Measurements from ENCODE around the gene KCTD3.

The KCTD3 gene

DNA sequence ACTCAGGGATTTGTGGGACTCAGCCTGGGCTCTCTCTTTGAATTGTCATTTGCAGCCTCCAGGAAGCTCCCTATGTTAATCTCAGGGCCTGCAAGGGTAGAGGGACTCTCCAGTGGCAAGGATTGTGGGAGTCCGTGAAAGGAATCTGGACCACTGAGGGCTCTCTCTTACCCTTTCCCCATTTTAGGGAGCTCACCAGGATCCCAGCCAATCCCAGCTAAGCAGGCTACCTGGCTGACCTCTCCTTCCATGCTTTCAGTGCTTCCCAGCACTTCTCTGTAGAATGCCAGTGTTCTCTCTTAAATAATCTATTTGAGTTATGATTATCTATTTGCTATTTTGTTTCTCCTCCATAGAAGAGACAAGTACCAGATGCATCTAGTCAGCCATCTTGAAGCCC, 9.6 kb upstream of the KCTD3 start:
- DNase-seq = no peak

DNA sequence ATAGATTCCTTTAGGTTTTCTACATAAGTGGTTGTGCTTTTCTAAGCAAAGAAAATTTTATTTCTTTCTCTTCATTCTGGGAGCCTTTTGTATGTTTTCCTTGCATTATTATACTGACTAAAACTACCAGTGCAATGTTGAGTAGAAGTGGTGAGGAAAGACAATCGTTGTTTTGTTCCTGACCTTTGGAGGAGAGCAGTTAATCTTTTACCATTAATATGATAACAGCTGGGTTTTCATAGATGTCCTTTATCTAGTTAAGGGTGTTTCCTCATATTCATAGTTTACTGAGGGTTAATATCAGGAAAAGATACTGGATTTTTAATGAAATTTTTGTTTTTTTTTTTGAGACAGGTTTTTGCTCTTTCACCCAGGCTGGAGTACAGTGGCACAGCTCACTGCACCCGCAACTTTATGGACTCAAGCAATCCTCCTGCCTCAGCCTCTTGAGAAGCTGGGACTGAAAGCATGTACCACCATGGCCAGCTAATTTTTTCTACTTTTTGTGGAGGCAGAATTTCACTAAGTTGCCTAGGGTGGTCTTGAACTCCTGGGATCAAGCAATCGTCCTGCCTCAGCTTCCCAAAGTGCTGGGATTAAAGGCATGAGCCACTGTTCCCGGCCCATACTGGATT, 9.0 kb upstream of the KCTD3 start:
- DNase-seq = no peak

DNA sequence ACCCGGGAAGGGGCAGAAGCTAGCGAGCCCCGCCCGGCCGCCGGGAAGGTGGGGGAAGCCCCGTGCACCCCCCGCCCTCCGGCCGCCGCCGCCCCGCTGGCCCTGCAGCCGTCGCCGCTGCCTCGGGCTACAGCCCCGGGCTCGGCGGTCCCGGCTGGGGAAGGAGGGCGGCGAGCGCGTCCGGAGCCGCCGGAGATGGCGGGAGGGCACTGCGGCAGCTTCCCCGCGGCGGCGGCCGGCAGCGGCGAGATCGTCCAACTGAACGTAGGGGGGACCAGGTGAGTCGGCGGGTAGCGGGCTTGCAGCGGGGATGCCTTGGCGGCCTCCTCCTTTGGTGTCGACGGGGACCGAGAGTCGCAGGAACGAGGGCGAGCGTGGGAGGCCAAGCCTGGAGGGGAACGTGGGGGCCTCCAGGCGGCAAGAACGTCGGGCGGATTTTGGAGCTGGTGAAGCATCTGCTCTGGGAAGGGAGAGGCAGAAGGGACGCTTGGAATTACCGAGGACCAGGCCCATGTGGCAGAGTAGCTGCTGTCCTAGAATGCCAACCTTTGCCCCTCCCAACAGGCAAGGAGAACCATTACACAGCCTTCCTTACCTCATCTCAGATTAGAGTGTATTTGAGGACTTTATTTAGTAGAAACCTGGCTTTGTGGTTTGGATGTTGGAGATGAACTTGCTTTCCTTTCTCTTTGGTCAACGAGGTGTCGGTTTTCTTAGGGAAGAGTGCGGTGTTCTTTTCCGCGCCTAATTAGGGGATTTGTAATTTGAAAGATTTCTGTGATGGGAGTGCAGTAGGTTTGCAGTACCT, 591 bp downstream of the KCTD3 start:
- DNase-seq = peak; percentile 56

DNA sequence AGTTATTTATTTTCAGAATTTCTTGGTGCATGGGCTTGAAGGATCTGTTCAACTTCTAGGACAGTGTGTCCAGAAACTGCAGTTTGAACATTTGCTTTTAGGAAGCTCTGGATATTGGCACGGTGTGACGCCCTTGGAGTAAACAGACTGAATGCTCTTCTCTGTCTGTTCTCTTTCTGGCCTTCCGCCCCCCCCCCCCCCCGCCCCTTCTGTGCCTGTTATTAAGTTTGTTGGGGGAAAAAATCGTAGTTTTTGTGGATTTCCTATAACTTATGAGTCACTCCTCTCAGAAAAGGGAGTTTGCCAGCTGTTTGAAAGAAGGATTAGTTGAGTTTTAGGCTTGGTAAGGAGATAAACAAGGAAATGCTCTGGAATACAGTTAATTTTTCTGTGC, 1.2 kb downstream of the KCTD3 start:
- peak; percentile 73 for DNase-seq

DNA sequence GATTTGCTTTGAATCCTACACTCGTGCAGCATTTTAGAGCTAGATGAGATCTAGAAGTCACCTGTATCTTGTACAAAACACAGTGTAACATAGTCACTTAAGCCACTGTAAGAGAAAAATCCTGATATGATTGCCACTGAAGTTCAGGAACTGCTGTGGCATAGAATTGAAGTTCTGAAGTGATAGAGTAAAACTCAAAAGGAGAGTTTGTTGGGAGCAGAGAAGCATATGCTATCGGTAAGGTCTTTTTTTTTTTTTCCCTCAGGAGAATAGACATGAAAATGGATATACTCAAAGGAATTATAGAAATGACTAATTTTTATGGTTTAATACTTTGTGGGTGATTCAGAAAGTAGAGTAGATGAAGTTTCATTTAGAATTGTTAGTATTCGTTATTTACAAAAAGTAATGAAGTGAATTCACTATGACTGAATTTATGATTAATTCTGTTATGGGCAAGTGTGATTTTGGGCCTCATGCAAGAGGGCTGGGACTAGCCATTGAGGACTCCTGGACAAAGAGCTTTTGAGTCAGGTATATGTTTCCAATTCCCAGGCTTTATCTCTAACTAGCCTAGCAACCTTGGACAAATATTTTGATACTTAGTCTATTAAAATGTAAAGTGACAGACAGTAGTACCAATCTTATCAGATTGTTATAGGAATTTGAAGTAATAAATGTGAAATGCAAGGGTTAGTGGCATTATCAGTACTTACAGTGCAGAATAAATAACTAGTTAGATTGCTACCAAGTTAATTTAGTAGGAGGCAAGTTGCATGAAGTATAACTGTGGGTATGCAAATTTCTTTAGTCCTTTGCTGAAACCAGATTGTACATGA, 3.1 kb downstream of the KCTD3 start:
- no peak for DNase-seq

DNA sequence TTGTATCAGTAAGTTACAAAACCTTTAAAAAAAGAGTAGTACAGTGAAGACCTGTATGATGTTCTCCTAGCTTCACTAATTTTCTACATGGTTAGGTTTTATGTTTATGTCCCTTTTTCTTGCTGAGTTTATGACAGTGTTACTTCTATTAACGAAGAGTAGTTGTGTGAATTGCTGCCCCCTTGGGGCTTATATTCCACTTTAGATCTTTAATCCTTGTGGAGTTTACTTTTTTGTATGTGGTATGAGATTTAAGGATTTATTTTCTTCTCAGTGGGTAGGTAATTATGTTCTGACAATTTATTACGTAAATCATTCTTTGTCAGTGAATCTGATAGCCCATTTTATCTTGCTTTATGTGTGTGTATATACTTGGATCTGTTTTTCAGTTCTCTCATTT, 14.8 kb downstream of the KCTD3 start:
- no peak for DNase-seq

DNA sequence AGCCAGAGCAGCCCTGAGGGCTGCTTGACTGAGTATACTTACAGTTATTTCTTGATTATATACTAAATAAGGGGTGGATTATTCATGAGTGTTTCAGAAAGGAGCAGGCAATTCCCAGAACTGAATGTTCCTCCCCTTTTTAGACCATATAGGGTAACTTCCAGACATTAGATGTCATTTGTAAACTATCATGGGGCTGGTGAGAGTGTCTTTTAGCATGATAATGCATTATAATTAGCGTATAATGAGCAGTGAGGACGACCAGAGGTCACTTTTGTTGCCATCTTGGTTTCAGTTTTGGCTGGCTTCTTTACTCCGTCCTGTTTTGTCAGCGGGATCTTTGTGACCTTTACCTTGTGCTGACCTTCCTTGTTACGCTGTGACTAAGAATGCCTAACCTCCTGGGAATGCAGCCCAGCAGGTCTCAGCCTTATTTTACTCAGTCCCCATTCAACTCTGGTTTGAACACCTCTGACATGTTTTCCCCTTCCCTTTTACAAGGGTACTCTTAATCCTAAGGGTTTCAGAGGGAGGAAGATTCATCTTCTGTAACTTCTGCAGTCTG, 16.2 kb downstream of the KCTD3 start:
- no peak for DNase-seq

DNA sequence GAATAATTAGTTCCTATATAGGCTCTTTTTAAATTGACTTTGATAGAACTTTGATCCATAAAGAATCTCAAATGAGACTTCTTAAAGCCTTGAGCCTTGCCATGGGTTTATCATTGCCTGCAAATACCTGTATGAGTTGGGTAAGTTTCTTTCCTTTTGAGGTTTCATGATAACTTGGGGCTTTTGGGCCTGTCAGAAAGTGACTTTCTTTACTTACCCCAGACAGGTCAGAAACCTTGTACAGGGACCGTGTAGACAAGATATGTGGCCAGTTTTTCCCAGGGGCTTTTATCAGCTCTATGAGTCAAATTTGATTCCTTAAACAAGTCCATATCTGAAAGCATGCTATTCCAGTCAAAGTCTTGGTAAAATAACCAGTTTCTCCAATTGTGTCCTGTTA, 17.3 kb downstream of the KCTD3 start:
- no peak for DNase-seq

DNA sequence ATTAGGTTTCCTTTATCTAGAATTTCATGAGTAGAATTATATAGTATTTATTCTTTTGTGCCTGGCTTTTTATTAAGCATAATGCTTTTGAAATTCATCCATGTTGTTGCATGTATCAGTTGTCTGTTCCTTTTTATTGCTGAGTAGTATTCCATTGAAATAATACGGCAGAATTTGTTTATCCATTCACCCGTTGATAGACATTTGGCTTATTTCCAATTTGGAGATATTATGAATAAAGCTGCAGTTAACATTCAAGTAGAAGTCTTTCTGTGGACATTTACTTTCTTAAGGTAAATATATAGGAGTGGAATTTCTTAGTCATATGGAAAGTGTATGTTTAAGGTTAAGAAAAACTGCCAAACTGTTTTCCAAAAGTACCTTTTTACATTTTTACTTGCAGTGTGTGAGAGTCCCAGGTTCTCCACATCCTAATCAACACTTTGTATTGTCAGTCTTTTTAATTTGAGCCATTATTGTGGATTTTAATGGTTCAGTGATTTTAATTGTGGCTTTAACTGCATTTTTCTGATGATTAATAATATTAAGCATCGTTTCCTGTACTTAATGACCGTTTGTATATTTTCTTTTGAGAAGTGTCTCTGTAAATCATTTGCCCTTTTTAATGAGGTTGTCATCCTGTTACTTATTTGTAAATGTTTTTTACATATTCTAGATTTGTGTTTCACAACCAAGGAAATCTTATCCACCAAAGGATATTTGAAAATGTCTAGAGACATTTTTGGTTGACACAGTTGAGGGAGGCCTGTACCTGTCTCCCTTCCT, 22.7 kb downstream of the KCTD3 start:
- DNase-seq = no peak

DNA sequence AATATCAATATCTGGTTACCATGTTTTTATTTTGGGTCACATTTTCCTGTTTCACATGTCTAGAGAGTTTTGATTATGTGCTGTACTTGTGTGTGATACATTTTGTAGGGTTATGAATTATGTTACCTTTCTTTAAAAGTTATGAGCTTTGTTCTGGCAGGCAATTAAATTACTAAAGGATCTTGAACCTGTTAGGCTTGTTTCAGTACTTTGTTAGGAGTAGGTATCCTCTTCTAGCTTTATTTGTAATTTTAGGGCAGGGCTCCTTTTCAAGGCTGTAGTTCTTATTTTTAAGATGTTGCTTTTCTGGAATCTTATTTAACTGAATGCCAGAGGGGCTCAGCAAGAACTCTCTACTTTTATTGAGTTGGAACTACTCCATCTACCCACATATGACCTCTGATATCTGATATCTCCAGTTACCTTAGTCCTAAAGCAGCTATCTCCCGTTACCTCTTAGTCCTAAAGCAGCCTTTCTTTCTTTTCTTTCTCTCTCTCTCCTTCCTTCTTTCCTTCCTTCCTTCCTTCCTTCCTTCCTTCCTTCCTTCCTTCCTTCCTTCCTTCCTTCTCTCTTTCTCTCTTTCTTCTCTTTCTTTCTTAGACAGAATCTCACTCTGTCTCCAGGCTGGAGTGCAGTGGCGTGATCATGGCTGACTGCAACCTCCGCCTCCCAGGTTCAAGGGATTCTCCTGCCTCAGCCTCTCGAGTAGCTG, 23.8 kb downstream of the KCTD3 start:
- no peak for DNase-seq

DNA sequence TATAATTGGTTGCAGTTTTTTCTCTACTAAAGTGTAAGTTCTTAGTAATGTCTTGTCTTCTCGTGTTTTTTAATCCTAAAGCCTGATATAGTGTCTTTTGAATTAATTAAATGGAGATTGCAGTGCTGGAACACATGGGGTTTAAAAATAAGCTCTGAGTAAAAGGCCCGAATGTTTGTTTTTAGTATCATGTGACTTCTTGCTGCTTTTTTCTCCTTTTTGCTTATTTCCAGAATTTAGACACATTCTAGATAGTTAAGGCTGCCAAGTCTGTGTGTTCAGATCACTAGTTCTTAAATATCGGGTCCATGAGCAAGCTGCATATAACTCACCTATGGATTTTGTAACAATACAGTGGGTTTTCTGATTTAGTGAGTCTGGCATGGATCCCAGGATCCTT, 27.5 kb downstream of the KCTD3 start:
- DNase-seq = no peak

DNA sequence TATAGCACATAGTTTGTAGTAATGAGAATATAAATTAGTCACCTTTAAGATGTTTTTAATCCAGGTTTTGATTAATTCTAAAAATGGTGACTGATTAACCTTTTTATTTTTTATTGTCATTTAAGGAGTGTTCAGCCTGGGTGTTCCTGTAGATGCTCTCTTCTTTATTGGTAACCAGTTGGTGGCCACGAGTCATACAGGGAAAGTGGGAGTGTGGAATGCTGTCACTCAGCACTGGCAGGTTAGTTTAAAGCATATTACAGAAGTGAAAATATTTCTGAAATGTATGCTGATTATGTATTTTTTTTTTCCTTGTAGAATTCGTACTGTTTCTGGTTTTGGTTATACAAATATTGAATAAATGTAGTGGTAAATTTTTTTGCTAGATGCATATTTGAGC, 28.1 kb downstream of the KCTD3 start:
- DNase-seq = no peak

DNA sequence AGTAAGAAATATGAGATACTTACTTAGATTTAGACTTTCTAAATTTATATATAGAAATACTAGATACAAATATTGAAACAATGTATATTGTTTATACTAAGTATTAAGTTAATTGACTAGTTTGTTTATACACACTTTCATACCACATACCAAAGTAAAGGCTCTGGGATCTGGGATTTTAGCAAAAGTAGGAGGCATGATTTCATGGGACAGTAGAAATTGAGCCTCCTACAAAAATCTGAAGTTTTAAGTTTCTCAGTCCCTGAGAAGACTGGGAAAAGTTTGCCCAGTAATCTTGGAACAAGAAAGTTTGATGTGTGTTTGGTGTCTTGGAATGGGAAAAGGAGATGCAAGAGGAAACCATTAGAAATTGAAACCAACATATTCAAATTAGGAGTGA, 30.9 kb downstream of the KCTD3 start:
- no peak for DNase-seq

DNA sequence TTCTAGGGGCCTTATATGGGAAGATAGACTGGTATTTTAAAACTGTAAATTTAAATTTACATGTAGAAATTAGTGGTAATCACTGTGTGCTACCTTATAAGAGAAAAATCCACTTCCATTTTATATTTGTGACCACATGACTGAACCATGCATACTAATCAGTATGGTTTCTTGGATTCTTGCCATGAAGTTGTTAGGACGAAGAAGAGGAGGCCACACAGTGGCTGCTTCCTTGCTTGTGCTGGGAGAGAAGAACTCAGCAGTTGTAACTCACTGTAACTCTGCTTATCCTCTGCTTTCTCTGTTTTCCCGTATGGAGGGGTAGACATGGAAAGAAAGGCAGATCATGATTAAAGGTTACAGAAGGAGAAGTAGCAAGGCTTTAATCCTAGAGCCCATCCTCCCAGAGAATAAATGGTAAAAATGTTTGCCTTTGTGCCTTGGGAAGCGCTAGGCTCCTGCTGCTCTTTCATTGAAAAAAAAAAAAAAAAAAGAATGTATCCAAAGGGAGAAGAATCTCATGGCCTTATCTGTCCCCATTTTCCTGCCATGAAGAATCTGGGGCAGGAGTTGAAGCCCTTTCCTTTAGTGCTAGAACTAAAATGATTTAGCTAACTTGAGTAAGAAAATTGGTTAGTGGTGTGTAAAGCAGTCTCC, 32.4 kb downstream of the KCTD3 start:
- DNase-seq = peak; percentile 12

DNA sequence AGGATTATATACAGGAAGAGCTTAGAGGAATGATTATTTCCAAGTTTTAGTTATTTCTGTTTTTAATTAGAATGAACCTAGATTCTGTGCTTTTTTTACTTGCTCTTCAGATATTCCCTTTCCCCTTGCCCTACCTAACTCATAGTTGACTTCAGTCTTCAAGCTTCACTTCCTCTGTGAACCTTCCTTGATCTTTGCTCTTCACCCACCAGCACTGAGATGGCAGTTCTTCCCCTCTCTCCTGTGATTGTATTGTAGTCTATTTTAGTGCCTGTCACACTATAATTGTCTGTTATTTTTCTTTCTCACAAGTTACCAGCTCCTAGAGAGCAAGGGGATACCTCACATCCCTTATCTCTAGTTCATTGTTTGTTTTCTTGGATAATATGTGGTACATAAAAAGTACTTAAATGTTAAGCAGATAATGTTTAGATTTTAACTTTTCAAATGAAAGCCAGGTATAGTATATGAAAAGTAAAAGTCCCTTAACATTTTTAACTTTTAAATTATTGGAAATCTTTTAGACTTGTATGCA, 33.2 kb downstream of the KCTD3 start:
- DNase-seq = no peak

DNA sequence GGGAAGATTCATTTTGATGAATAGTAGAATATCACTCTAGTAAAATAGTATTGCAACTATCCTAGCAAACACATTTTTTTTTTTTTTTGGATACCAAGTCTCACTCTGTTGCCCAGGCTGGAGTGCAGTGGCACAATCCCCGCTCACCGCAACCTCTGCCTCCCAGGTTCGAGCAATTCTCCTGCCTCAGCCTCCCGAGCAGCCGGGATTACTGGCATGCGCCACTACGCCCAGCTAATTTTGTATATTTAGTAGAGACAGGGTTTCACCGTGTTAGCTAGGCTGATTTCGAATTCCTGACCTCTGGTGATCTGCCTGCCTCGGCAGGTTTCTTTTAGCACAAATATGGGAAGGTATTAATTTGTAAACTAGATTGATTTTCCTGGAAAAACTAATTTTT, 33.8 kb downstream of the KCTD3 start:
- DNase-seq = no peak

DNA sequence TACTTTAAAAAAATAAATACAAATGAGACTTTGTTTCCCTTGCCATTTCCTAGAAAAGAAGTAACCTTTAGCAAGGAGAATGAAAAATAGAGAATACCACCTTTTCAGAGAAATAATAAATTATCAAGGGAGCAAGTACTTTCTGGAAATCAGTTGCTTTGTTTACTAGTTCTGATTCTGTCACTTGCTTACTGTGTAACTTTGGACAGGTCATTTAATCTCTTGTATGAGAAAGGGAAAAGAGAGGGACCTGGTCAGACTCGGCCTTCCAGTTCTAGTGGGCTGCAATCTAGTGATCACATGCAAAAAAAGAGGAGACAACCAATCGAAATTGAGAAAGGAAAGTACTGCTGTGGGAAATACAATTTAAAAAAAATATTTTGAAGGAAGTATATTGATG, 34.2 kb downstream of the KCTD3 start:
- no peak for DNase-seq

DNA sequence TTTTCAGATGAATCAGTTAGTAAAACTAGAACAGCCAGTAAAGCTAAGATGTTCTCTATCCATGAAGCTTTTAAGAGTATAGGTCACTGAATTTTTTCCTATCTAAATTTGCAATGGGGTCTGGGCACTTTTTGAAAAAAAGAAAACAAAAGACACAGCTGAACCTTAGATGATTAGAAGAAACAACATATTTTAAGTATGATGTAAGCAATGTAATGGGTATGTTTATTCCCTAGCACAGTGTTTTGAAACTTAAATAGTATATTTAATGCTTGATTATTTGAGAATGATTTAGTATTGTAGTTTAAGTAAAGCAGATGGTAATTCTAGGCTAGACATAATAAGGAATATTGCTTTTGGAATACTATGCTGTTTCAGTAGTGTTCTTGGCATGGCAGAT, 36.2 kb downstream of the KCTD3 start:
- no peak for DNase-seq

DNA sequence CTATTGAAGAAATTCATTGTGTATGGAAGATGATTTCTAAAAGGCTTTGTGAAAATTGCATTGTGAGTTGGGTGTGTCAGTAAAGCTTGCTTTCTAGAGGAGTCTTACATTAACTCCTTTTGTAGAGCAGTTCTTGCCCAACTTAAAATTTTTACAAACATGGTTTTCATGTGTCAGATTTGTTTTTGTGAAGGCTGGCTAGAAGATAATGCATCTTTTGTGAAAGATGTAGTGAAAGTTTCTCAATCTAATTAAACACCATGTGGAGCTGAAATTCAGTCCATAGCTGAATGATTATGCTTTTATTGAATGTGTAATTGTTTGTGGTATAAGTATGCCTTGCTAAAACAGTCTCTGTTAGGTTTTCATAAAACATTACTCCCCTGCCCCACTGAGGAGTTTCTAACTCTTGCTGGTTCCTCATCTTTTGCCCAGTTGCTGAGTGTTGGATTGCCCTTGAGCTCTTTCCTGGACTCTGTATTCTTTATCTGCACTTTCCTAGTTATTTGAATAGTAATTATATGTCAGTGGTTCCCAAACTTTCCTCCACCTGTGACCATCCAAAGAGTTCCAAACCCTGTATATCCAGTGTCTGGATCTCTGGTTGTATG, 38.0 kb downstream of the KCTD3 start:
- no peak for DNase-seq

DNA sequence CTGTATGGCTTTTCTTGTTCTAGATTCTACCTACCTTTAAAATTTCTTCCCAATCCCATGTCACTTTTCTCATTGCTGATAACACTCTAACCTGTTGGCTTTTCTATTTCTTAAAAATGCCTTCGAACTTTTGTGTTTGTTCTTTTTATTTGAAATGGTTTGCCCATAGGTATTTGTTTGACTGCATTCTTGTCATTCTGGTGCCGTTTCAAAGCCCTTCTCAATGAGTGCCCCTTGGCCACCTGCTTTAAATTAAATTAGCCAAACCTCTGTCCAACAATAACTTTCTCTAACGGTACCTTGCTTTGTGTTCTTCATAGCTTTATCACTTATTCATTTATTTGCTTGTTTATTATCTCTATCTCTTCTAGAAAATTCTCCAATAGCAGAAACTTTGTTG, 38.9 kb downstream of the KCTD3 start:
- no peak for DNase-seq
